CD8-positive, alpha-beta memory T cell (primary cell): ENCODE measurements around the gene KIAA1671. TPM values are rescaled to one million over a fixed set of nuclear protein-coding genes. Genes with fewer than 3 reads are reported as not detected.
"Not testable (repeated sequence)": the region's sequence is repeated elsewhere in the genome, so short reads cannot be mapped to it uniquely, and the experiment has no call there.

ENCODE experiments used
- CTCF ChIA-PET: fragments of 350-600 bp; sonication (Branson Sonifier 250); formaldehyde crosslinking; loops from one replicate; lab custom pipeline; 2021; ENCODE audit warnings: antibody characterized with exemption; lab: Charles Lee
- POLR2A ChIA-PET: fragments of 350-600 bp; sonication (Branson Sonifier 250); formaldehyde crosslinking; loops from one replicate; lab custom pipeline; 2021; ENCODE audit warnings: antibody characterized with exemption; lab: Charles Lee
- DNase-seq, 5 donors: peaks; one replicate each; pipeline versions ENCODE4 v3.0.0 to v3.0.0-alpha.2; 2020 to 2022; ENCODE audit warnings: mixed read lengths in 1 of 5
- H3K27ac ChIP-seq: one replicate; pipeline ENCODE4 v1.7.0; 2013; ENCODE audit warnings: low read depth, mild to moderate bottlenecking, low read length, moderate library complexity
- H3K27me3 ChIP-seq: 2 replicates; pipeline ENCODE4 v1.7.0; 2013; ENCODE audit warnings: low read length, mild to moderate bottlenecking; ENCODE audit not compliant: insufficient read depth, poor library complexity, severe bottlenecking
- H3K36me3 ChIP-seq: 2 replicates; pipeline ENCODE4 v1.7.0; 2013; ENCODE audit warnings: mild to moderate bottlenecking, low read length, moderate library complexity; ENCODE audit not compliant: insufficient read depth
- H3K4me1 ChIP-seq: 2 replicates; pipeline ENCODE4 v1.7.0; 2013; ENCODE audit warnings: mild to moderate bottlenecking, low read length, moderate library complexity; ENCODE audit not compliant: insufficient read depth
- H3K4me3 ChIP-seq: 2 replicates; pipeline ENCODE4 v1.7.0; 2013; ENCODE audit warnings: mild to moderate bottlenecking, low read length
- H3K9me3 ChIP-seq: 2 replicates; pipeline ENCODE4 v1.7.0; 2013; ENCODE audit warnings: mild to moderate bottlenecking, low read length
- H3K27ac Mint-ChIP-seq, 8 donors: one replicate each; pipeline ENCODE4 v1.8.0; 2020 to 2021; ENCODE audit warnings: mixed read lengths in 8 of 8, mild to moderate bottlenecking in 6 of 8, inconsistent platforms in 3 of 8, moderate library complexity in 3 of 8
- H3K27me3 Mint-ChIP-seq, 2 donors: one replicate each; pipeline ENCODE4 v1.8.0; 2020 to 2021; ENCODE audit warnings: mixed read lengths in 2 of 2, mild to moderate bottlenecking in 1 of 2, moderate library complexity in 1 of 2
- H3K36me3 Mint-ChIP-seq, 3 donors: one replicate each; pipeline ENCODE4 v1.8.0; 2020 to 2021; ENCODE audit warnings: mixed read lengths in 3 of 3, inconsistent platforms in 1 of 3, mild to moderate bottlenecking in 1 of 3
- H3K4me1 Mint-ChIP-seq, 3 donors: one replicate each; pipeline ENCODE4 v1.8.0; 2020 to 2021; ENCODE audit warnings: mixed read lengths in 3 of 3, inconsistent platforms in 1 of 3, mild to moderate bottlenecking in 1 of 3
- H3K4me3 Mint-ChIP-seq, 7 donors: one replicate each; pipeline ENCODE4 v1.8.0; 2020 to 2021; ENCODE audit warnings: mixed read lengths in 7 of 7, mild to moderate bottlenecking in 6 of 7, moderate library complexity in 4 of 7, inconsistent platforms in 2 of 7
- H3K9me3 Mint-ChIP-seq, 5 donors: one replicate each; pipeline ENCODE4 v1.8.0; 2020 to 2022; ENCODE audit warnings: mixed read lengths in 5 of 5, mild to moderate bottlenecking in 3 of 5, moderate library complexity in 2 of 5, inconsistent platforms in 1 of 5
- polyA plus RNA-seq: library from polyadenylated mRNA; unstranded; fragments of 300-500 nt; fragmentation: Illumina TruSeq; gene quantifications from one replicate; pipeline ENCODE4 v1.2.3, GENCODE V29; 2021
- total RNA-seq, 2 experiments: library from RNA; stranded (reverse); gene quantifications; one replicate each; pipeline ENCODE4 v1.2.3, GENCODE V29; 2021

Gene KIAA1671
- total and polyA plus RNA-seq, 3 experiments from 2014 or later, result 2.6 to 14.7 (median 13.8) TPM

- CTCF ChIA-PET, result no interaction called here
These were observed 283.9 kb downstream of the KIAA1671 start for GRCh38 chr22:25236417-25236816.

GRCh38 chr22:25237503-25237902, 285.0 kb downstream of the KIAA1671 start:
- Histone ChIP-seq H3K36me3 (no peaks in the 10 kb centered on the region), H3K9me3 (no peaks in the 10 kb centered on the region), H3K27me3 (no peaks in the 10 kb centered on the region), H3K27ac (no peak overlapping the region), H3K4me3 (no peak overlapping the region), H3K4me1 (no peaks in the 10 kb centered on the region)
- peak overlapping the region in 1 of 8 donors; percentile 29 for H3K27ac Mint-ChIP-seq
- peaks cover 0 to 4% (median 0%) of the 10 kb centered on the region in 3 donors for H3K36me3 Mint-ChIP-seq
- POLR2A ChIA-PET, result no interaction called here
- peaks cover 0 to 9% (median 2%) of the 10 kb centered on the region in 3 donors for H3K4me1 Mint-ChIP-seq
- H3K9me3 Mint-ChIP-seq, result no peaks in the 10 kb centered on the region
- DNase-seq, result no peak
- H3K27me3 Mint-ChIP-seq, result peaks cover 25 to 56% of the 10 kb centered on the region in 2 donors
- no peak overlapping the region for H3K4me3 Mint-ChIP-seq
- CTCF ChIA-PET, result no interaction called here

More at GRCh38 chr22:25236417-25236816, 283.9 kb downstream of the KIAA1671 start:
- POLR2A ChIA-PET, result no interaction called here
- no peaks in the 10 kb centered on the region for H3K4me1 ChIP-seq
- H3K36me3 ChIP-seq, result no peaks in the 10 kb centered on the region
- H3K9me3 ChIP-seq, result no peaks in the 10 kb centered on the region
- DNase-seq, result no peak
- H3K27ac ChIP-seq, result no peak overlapping the region
- peaks cover 25 to 61% of the 10 kb centered on the region in 2 donors for H3K27me3 Mint-ChIP-seq
- no peak overlapping the region for H3K4me3 ChIP-seq
- peaks cover 0 to 4% (median 0%) of the 10 kb centered on the region in 3 donors for H3K36me3 Mint-ChIP-seq
- peaks cover 0 to 9% (median 2%) of the 10 kb centered on the region in 3 donors for H3K4me1 Mint-ChIP-seq
- no peaks in the 10 kb centered on the region for H3K27me3 ChIP-seq
- no peak overlapping the region for H3K4me3 Mint-ChIP-seq
- no peaks in the 10 kb centered on the region for H3K9me3 Mint-ChIP-seq
- H3K27ac Mint-ChIP-seq, result no peak overlapping the region

GRCh38 chr22:25238058-25238457, 285.5 kb downstream of the KIAA1671 start:
- H3K36me3 Mint-ChIP-seq, H3K27ac Mint-ChIP-seq, H3K4me3 ChIP-seq, H3K4me1 Mint-ChIP-seq, H3K9me3 ChIP-seq, H3K4me1 ChIP-seq, CTCF ChIA-PET, H3K4me3 Mint-ChIP-seq, DNase-seq, H3K27ac ChIP-seq, H3K27me3 ChIP-seq, H3K36me3 ChIP-seq, POLR2A ChIA-PET, H3K9me3 Mint-ChIP-seq: not testable (repeated sequence)
- H3K27me3 Mint-ChIP-seq, result peaks cover 25 to 53% of the 10 kb centered on the region in 2 donors

Other genes starting within 250 kb of the KIAA1671 start
- not detected for gene PIWIL3, start 178.0 kb upstream of the KIAA1671 start, total RNA-seq
- not detected for gene PIWIL3, start 178.0 kb upstream of the KIAA1671 start, polyA plus RNA-seq
- gene SGSM1, start 146.5 kb upstream of the KIAA1671 start, total RNA-seq, result under 1 TPM; 0.09 to 0.31 TPM
- 0.28 TPM for gene SGSM1, start 146.5 kb upstream of the KIAA1671 start, polyA plus RNA-seq
- gene LHFPL7, start 6.0 kb upstream of the KIAA1671 start, total RNA-seq, result not detected
- gene LHFPL7, start 6.0 kb upstream of the KIAA1671 start, polyA plus RNA-seq, result not detected
- gene CRYBB3, start 247.1 kb downstream of the KIAA1671 start, total RNA-seq, result under 1 TPM; 0.26 to 0.47 TPM
- gene CRYBB3, start 247.1 kb downstream of the KIAA1671 start, polyA plus RNA-seq, result not detected